ENCODE results near the gene ARHGEF16.

Gene ARHGEF16

DNA sequence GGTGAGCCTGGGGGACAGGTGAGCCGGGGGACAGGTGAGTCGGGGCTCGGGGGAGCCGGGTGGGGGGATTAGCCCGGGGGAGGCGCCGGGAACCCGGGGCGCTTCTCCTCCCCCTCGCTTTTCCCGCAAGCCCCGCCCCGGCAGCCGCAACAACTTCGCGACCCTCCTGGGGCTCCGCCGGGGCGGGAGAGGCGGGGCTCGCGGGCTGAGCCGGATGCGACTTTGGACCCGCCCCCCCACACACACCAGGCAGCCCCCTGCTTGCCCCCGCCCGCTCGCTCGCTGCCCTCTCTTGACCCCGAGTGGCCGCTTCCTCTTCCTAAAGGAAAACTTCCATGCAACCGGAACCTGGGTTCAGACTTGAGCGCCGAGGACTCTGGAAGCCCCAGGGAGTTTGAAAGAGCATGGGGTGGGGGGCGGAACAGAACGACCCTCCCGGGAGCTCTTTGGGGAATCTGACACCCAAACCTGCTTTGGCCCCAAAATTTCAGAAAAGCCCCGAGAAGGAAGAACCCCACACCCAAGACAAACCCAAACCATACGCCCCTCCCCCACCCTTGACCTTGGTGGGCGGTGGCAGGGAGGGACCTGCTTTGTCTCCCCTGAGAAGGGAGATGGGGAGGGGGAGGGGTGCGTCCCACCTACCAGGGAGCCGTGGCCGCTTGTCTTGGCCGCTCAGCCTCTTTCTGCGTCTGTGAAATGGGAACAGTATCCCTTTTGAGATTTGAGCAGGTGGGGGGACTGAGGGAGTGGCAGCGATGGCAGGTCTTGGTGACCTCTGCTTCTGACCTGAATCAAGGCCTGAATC, 550 bp downstream of the ARHGEF16 start:
- H3K9me3 ChIP-seq = no peaks in the 10 kb centered on the region
- no peak for TF ChIP-seq CTCF (IDR thresholded peaks at IDR 0.05; ENCODE audit: low read depth, low read length)
- H3K4me3 ChIP-seq (ENCODE audit: low read depth, low read length) = peak overlapping the region; percentile 35
- H3K4me1 ChIP-seq = no peaks in the 10 kb centered on the region
- no peaks in the 10 kb centered on the region for H3K36me3 ChIP-seq
- no peaks in the 10 kb centered on the region for H3K27me3 ChIP-seq
- DNase-seq = peak; percentile 14

GRCh38 chr1:3455670-3456448, 1.4 kb downstream of the ARHGEF16 start:
- H3K4me1 ChIP-seq = no peaks in the 10 kb centered on the region
- DNase-seq = peak; percentile 1
- no peak overlapping the region for H3K4me3 ChIP-seq (ENCODE audit: low read depth, low read length)
- no peaks in the 10 kb centered on the region for H3K27me3 ChIP-seq
- no peaks in the 10 kb centered on the region for H3K36me3 ChIP-seq
- H3K9me3 ChIP-seq = no peaks in the 10 kb centered on the region
- TF ChIP-seq CTCF (IDR thresholded peaks at IDR 0.05; ENCODE audit: low read depth, low read length) = no peak

DNA sequence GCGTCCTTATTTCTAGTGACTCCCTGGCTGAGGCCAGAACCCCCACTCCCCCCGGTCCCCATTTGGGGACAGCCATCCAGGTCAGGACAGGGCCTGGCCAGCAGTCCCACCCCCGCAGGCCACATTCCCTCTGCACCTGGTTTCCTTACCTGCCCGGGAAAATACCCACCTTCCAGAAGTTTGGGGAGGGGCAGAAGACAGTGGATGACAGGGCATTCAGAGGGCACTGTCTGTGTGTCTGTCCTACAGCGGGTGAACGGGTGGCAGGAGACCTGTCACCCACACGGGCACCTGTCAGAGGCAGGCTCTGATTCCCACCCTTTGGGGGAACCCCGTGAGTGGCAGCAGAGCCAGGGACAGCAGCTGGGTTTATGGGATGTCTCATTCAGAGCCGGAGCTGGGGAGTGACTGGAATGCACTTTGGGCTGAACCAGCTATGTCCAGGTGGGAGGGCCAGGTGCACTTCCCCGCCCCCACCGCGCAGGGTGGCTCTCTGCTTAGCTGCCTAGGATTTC, 2.0 kb downstream of the ARHGEF16 start:
- Histone ChIP-seq H3K4me3 (ENCODE audit: low read depth, low read length) (no peak overlapping the region), H3K27me3 (no peaks in the 10 kb centered on the region), H3K36me3 (no peaks in the 10 kb centered on the region), H3K4me1 (no peaks in the 10 kb centered on the region), H3K9me3 (no peaks in the 10 kb centered on the region)
- DNase-seq = no peak
- no peak for TF ChIP-seq CTCF (IDR thresholded peaks at IDR 0.05; ENCODE audit: low read depth, low read length)

DNA sequence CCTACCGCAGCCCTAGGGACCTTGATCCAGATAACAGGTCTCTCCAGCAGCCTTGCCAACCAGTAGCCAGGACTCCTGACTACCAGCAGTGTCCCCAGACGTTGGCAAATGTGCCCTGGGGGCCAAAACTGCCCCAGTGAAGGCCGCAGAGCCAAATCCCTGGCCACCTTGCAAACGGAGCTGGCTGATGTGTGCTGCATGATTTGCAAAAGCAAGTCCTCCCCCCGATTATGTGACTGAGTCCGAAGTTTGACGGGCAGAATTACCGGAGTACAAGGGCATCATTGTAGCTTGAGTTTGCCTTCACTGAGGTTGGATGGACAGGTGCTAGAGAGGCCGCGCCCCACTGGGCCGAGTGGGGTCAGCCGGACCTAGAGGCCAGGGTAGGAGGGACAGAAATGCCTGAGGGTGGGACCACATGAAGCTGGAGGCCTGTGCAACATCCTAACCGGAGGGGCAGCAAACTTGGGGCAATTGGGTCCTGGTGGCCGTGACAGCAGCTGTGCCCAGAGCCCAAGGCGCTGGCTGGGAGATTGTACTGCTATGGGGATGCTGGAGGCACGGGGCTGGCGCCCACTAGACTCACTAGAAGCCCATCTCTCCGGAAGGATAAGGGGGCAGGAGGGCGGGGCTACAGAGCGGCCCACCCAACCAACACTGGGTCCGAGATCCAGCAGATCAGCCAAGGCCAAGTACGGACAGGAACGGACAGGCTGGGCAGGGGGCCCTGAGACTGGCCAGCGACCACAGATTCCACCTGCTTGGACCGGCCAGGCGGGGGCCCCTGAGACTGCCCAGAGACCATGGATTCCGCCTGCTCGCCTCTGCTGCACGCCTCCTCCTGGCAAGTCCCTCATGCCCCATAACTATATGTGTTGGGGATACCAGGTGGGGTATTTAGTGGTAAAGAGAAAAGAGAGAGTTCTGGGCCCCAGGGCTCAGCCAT, 2.8 kb downstream of the ARHGEF16 start:
- TF ChIP-seq CTCF (IDR thresholded peaks at IDR 0.05; ENCODE audit: low read depth, low read length) = no peak
- Histone ChIP-seq H3K9me3 (no peaks in the 10 kb centered on the region), H3K4me1 (no peaks in the 10 kb centered on the region), H3K36me3 (no peaks in the 10 kb centered on the region), H3K4me3 (ENCODE audit: low read depth, low read length) (no peak overlapping the region), H3K27me3 (no peaks in the 10 kb centered on the region)
- DNase-seq = peak; percentile 5

- Histone ChIP-seq H3K9me3 (no peaks in the 10 kb centered on the region), H3K4me1 (no peaks in the 10 kb centered on the region)
- no peak for TF ChIP-seq CTCF (IDR thresholded peaks at IDR 0.05; ENCODE audit: low read depth, low read length)
Measured at GRCh38 chr1:3457910-3458883, 3.7 kb downstream of the ARHGEF16 start.

More at GRCh38 chr1:3457910-3458883, 3.7 kb downstream of the ARHGEF16 start:
- Histone ChIP-seq H3K4me3 (ENCODE audit: low read depth, low read length) (no peak overlapping the region), H3K27me3 (no peaks in the 10 kb centered on the region), H3K36me3 (no peaks in the 10 kb centered on the region)
- DNase-seq = peak; percentile 7
